ENCODE data around the gene CDH12.

DNA sequence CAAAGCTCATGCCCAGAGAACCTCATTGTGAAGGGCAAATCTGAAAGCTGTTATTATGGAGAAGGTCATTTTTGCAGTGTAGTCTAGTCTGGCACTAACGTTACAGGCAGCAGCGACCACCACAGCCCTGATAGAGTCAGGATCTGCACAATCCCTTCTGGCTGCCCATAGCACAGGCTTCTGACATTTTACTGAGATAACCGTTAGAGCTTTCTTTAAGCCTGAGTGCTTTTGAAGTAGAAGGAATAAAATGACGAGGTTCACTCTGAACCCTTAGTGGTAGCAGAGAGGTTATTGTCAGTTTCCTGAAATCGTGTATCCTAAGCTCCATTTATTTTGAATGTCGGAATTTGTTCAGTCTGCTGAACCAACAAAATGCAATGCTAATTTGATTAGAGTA lies 505.1 kb downstream of the CDH12 start:
- no peak for TF ChIP-seq EZH2phosphoT487 (IDR thresholded peaks at IDR 0.05; ENCODE audit: insufficient read depth, low read depth)
- no peak for TF ChIP-seq EZH2 (IDR thresholded peaks at IDR 0.05; ENCODE audit: insufficient read depth, poor library complexity, severe bottlenecking)
